ENCODE data around the gene PTGES3L.
"Not testable (repeated sequence)": the region's sequence is repeated elsewhere in the genome, so short reads cannot be mapped to it uniquely, and the experiment has no call there.

Gene PTGES3L

DNA sequence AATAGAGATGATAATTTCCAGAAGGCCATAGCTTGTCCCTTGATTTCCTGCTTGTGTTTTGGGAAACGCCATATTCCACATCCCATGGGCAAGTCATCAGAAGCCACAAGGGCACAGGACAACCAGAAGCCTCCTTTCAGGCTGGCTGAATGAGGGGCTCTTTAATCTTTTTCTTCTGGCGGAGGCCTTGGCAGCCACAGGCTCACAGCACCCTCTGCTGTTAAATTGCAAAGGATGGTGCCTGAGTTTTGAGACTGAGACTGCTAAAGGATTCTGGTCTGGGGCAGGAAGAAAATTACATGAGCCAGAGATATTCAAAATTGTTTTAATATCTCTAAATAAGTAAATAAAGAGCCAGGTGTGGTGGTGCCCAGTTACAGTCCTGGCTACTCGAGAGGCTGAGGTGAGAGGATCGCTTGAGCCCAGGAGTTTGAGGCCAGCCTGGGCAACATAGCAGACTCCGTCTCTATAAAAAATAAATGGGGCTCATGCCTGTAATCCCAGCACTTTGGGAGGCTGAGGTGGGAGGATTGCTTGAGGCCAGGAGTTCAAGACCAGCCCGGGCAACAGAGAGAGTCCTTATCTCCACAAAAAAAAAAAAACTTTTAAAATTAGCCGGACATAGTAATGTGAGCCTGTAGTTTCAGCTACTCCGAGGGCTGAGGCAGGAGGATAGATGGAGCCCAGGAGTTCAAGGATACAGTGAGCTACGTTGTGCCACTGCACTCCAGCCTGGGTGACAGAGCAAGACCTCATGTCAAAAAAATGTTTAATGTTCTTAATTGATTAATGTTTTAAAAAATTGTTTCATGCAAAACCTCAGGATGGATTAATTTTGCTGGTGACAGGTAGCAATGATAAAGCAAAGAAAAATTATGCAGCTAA lies 41.9 kb downstream of the PTGES3L start:
- peak; percentile 58 for DNase-seq
- in situ Hi-C loops (cut with HindIII; ENCODE audit: low pct_ligation_motif_present, low pct_unique_long_range_greater_than_20kb, low sequenced_read_pairs) = loop anchor here (25.0 kb wide), 1 partner anchor 201 kb away; the partner anchor contains the start of gene EZH1

DNA sequence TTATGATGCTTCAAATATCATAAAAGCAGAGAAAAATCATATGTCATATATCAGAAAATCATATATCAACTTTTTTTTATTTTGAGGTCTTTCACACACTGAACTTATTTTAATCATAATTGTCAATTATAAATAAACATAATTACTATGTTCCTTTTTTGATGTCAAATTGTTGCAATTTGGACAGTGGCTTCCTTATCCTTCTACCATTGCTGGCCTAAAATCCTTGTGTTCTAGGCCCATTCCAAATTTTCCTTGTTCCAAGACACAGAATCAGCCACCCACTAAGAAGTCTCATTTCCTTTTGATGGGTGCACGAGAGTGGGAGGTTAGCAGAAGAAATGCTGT lies 50.4 kb downstream of the PTGES3L start:
- no peak for DNase-seq
- in situ Hi-C loops (cut with HindIII; ENCODE audit: low pct_ligation_motif_present, low pct_unique_long_range_greater_than_20kb, low sequenced_read_pairs) = loop anchor here (25.0 kb wide), 1 partner anchor 192 kb away; the partner anchor contains the start of gene EZH1

DNA sequence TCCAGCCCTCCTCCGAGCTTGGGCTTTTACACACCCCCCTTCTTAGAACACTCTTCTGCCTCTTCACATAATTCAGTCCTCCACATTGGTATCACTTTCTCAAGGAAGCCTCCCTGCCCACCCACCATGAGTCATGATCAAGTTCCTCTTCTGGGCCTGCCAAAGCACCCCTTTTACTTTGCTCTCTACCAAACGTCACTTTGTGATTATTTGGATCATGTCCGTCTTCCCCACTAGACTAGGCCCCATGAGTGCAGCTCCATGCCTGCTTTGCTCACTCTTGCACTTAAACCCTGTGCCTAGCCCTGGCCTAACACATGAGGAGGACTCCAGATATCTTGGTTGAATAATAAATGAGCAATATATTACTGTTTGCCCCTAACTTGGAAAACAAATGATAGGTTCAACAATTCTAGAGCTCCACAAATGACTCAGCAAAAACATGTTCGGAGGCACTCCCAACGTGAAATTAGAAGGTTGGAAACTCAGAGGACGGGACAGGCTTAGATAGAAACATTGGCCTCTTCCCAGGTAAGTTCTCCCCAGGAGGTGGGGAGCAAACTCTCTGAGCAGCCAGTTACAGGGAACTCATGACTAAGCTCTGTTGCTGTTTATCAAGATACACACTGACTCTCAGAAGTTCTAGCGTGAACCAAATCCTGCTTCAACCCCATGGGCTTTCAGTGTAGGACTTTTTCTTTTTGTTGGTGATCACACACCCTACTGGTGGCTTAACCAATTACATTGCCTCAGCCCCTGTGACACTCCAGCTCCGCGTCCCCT lies 51.0 kb downstream of the PTGES3L start:
- peak; percentile 57 for DNase-seq
- in situ Hi-C loops (cut with HindIII; ENCODE audit: low pct_ligation_motif_present, low pct_unique_long_range_greater_than_20kb, low sequenced_read_pairs) = loop anchor here (25.0 kb wide), 1 partner anchor 192 kb away; the partner anchor contains the start of gene EZH1

DNA sequence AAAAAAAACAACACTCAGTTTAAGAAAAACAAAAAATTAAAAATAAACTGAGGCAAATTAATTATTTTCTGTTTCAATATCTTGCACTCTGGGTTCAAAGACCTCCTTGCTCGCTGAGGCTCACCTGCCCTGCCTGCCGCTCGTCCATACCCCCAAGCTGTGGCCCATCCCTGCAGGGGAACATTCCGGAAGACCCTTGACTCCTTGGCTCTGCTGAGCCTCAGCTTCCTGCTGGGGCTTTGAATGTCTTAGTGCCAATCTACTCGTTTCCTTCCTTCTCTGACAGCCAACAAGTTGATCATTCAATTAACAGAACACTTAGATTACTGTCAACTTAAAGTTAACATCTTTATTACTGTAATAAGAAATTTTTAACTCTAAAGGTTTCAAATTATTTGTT lies 55.0 kb downstream of the PTGES3L start:
- in situ Hi-C loops (cut with HindIII; ENCODE audit: low pct_ligation_motif_present, low pct_unique_long_range_greater_than_20kb, low sequenced_read_pairs) = loop anchor here (25.0 kb wide), 1 partner anchor 188 kb away; the partner anchor contains the start of gene EZH1
- no peak for DNase-seq

DNA sequence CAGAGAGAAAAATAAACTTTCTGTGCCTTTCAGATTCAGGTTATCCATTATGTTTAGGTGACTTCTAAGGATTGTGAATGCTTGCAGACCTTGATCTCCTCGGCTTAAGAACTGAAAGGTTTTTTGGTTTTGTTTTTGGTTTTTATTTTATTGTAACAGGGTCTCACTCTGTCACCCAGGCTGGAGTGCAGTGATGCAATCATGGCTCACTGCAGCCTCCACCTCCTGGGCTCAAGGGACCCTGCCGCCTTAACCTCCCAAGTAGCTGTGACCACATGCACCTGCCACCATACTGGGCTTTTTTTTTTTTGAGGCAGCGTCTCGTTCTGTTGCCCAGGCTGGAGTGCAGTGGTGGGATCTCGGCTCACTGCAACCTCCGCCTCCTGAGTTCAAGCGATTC lies 56.4 kb downstream of the PTGES3L start:
- in situ Hi-C loops (cut with HindIII; ENCODE audit: low pct_ligation_motif_present, low pct_unique_long_range_greater_than_20kb, low sequenced_read_pairs); DNase-seq: not testable (repeated sequence)

DNA sequence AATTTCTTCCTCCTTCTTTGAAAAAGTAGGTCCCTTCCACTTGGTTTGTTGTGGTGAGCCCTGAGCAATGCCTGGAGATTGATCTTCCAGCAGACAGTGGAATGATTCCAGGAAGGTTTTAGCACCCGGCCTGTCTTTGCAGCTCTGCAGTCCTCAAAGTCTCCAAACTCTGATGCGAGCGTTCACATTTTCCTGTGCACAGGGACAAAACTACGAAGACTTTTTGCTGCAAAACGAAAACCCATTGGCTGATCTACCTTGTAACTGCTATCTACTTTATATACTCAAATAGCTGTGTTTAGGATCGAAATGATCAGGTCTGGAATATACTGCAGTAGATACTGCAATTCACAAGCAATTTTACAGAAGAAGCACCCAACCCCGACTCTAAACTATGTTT lies 57.6 kb downstream of the PTGES3L start:
- in situ Hi-C loops (cut with HindIII; ENCODE audit: low pct_ligation_motif_present, low pct_unique_long_range_greater_than_20kb, low sequenced_read_pairs) = no loop called here
- no peak for DNase-seq

DNA sequence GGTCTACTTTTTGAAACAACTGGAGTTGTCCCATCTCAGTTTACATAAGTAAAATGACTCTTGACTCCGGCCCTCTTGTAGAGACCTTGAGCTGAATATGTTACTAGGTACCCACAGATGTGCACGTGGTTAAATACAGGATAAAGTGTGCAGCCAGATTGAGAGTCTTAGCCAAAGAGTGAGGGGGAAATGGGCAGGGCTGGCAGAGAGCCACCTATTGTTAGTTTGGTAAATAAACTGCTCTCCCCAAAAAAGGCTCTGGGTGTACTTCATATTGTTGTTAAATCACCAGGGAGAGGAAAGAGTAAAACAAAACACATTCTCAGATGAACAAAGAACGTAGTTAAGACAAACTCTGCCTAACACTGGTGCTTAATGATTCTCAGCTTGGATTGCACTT lies 59.0 kb downstream of the PTGES3L start:
- in situ Hi-C loops (cut with HindIII; ENCODE audit: low pct_ligation_motif_present, low pct_unique_long_range_greater_than_20kb, low sequenced_read_pairs) = no loop called here
- no peak for DNase-seq

DNA sequence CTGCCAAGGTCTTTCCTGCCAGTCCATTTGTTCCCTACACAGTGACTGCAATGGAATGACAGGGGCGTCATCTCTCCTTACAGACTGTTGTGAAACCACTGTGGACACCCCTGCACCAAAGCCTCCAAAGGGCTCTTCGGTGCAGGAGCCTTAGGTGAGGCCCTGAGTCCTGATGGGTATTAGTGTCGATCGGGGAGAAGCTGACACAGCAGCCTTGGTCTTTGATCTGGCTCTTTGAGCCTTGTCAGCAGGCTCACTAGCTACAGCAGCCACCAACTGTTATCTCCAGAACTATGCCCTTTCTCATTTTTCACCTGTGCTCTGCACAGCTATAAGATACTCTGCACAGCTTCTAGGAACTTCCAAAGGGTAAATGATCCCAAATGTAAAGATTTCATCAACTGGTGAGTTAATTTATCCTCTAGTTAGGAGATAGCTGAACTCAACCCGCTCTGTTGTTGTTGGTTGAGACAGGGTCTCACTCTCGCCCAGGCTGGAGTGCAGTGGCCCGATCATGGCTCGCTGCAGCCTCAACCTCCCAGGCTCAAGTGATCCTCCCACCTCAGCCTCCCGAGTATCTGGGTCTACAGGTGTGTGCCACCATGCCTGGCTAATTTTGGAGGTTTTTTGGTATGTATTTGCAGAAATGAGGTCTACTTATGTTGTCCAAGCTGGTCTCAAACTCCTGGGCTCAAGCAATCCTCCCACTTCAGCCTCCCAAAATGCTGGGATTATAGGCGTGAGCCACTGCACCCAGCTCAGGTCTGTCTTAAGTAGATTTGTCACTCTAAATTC lies 59.6 kb downstream of the PTGES3L start:
- in situ Hi-C loops (cut with HindIII; ENCODE audit: low pct_ligation_motif_present, low pct_unique_long_range_greater_than_20kb, low sequenced_read_pairs) = no loop called here
- no peak for DNase-seq

DNA sequence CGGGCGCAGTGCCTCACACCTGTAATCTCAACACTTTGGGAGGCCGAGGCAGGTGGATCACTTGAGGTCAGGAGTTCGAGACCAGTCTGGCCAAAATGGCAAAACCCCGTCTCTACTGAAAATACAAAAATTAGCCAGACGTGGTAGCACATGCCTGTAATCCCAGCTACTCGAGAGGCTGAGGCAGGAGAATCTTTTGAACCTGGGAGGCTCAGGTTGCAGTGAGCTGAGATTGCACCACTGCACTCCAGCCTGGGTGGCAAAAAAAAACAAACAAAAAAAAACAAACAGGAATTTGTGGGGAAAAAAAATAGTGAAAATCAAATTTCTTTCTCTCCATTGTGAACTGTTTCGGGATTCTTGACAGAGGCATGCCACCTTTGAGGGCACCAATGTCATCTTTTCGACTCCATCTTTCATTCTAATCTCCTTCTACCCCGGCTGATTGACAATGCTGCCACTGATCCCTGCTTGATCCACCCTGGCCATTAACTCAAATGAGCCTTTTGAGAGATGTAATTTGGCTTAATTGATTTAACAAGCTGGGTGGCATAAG lies 60.3 kb downstream of the PTGES3L start:
- in situ Hi-C loops (cut with HindIII; ENCODE audit: low pct_ligation_motif_present, low pct_unique_long_range_greater_than_20kb, low sequenced_read_pairs); DNase-seq: not testable (repeated sequence)

DNA sequence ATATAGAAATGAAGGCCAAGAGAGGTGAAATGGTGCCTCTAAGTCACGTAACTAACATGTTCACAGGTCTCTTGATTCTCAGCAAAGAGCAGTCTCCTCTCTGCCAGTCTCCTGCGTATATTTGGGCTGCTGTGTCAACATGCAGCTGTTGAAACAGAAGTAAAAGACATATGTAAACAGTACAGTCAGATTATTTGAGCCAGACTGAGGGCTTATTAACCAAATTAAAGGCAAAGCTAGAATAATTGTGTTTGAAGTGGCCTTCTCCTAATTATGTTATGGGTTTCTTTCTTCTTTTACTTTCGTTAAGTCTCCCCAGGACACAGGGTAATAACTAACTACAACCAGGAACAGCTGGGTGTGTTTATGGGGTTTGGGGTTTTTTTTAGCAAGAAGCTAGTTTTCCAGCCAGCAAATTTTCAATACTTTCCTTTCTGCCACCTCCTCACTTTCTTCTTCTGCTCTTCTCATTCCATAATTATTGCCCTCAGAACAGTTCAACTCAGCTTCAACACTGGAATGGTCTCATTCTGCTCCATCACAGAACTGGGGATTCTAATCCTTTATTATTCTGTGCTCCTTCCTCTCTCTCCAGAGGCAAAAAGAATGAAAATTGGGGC lies 60.9 kb downstream of the PTGES3L start:
- no peak for DNase-seq
- in situ Hi-C loops (cut with HindIII; ENCODE audit: low pct_ligation_motif_present, low pct_unique_long_range_greater_than_20kb, low sequenced_read_pairs) = no loop called here
